ENCODE data around the gene FCRL5.

GRCh38 chr1:157539568-157539967 lies 12.7 kb downstream of the FCRL5 start:
- TF ChIP-seq CTCF (IDR thresholded peaks at IDR 0.05 in 2 of 3, conservative IDR thresholded peaks at IDR 0.05 in 1 of 3; ENCODE audit: control insufficient read depth in 2 of 3, extremely low read depth in 1 of 3, insufficient read depth in 1 of 3, low read depth in 3 of 3, low read length in 3 of 3) (no peak), NR2C2 (IDR thresholded peaks at IDR 0.05; ENCODE audit: borderline replicate concordance, control insufficient read depth, insufficient read length, low read depth) (no peak), CBX5 (IDR thresholded peaks at IDR 0.05; ENCODE audit: low read depth) (no peak), NFIC (IDR thresholded peaks at IDR 0.05; ENCODE audit: low read depth, low read length) (no peak), EGR1 (IDR thresholded peaks at IDR 0.05; ENCODE audit: borderline replicate concordance in 1 of 2, low read depth in 2 of 2, low read length in 2 of 2) (no peak), EED (IDR thresholded peaks at IDR 0.05; ENCODE audit: low read depth) (no peak), FOXM1 (IDR thresholded peaks at IDR 0.05; ENCODE audit: low read depth, low read length) (no peak), E2F4 (IDR thresholded peaks at IDR 0.05; ENCODE audit: low read depth, low read length) (no peak), ATF7 (IDR thresholded peaks at IDR 0.05; ENCODE audit: low read depth) (no peak), KAT2A (conservative IDR thresholded peaks at IDR 0.05; ENCODE audit: control insufficient read depth, low read depth, low read length) (no peak)

Data from GM12878 (cell line).